ENCODE data around the gene CHRM2.

CHRM2 gene

DNA sequence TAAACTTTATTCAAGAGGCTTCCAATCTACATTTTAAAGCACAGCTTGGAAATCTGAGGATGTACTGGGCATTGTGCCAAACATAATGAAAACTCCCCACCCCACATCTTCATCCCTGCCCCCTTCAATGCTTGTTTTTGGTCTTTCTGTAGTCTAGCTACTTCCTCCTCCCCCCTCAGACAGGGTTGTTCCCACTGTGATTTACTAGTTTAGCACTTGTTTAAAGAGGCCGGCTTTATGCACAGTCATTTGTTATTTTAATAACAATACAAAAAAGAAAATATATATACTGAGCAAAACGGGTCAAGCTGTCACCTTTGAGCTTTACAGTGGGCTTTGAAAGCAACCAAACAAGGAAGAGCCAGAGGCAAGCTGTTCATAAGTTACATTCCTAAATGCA, 132.6 kb downstream of the CHRM2 start:
- DNase-seq (ENCODE audit: extremely low read depth, insufficient read length), result no peak
- Histone ChIP-seq H3K4me3 (replicated peaks; ENCODE audit: low read depth, low read length) (no peak overlapping the region), H3K36me3 (ENCODE audit: control insufficient read depth, insufficient read depth, low read length) (no peaks in the 10 kb centered on the region), H3K27me3 (replicated peaks; ENCODE audit: control insufficient read depth, insufficient read depth, low read length) (no peaks in the 10 kb centered on the region)
- TF ChIP-seq, protein P1, sequence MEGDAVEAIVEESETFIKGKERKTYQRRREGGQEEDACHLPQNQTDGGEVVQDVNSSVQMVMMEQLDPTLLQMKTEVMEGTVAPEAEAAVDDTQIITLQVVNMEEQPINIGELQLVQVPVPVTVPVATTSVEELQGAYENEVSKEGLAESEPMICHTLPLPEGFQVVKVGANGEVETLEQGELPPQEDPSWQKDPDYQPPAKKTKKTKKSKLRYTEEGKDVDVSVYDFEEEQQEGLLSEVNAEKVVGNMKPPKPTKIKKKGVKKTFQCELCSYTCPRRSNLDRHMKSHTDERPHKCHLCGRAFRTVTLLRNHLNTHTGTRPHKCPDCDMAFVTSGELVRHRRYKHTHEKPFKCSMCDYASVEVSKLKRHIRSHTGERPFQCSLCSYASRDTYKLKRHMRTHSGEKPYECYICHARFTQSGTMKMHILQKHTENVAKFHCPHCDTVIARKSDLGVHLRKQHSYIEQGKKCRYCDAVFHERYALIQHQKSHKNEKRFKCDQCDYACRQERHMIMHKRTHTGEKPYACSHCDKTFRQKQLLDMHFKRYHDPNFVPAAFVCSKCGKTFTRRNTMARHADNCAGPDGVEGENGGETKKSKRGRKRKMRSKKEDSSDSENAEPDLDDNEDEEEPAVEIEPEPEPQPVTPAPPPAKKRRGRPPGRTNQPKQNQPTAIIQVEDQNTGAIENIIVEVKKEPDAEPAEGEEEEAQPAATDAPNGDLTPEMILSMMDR (IDR thresholded peaks at IDR 0.05; ENCODE audit: insufficient read depth, low read length, poor library complexity, severe bottlenecking), result no peak

GRCh38 chr7:137001478-137001877, 133.0 kb downstream of the CHRM2 start:
- Histone ChIP-seq H3K27me3 (replicated peaks; ENCODE audit: control insufficient read depth, insufficient read depth, low read length) (no peaks in the 10 kb centered on the region), H3K36me3 (ENCODE audit: control insufficient read depth, insufficient read depth, low read length) (no peaks in the 10 kb centered on the region), H3K4me3 (replicated peaks; ENCODE audit: low read depth, low read length) (no peak overlapping the region)
- no peak for DNase-seq (ENCODE audit: extremely low read depth, insufficient read length)
- TF ChIP-seq, protein P1 (IDR thresholded peaks at IDR 0.05; ENCODE audit: insufficient read depth, low read length, poor library complexity, severe bottlenecking), result no peak

DNA sequence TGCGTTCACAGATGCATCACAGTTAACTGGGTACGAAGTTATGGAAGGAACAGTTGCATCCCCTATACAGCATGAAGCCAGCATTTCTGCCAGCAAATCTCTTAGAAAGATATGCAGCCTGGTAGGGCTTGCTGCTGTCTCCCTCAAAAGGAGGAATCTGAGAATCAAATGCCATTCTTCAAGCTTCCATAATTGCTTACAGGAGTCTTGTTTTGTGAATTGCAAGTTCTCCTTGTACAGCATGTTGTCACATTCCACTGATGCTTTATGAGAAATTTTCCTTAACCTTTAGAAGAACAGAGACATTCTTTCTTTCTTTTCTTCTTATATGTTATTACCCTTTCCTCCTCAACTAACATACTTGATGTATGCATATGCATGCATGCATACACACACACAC, 134.6 kb downstream of the CHRM2 start:
- TF ChIP-seq, protein P1 (IDR thresholded peaks at IDR 0.05; ENCODE audit: insufficient read depth, low read length, poor library complexity, severe bottlenecking), result no peak
- no peak for DNase-seq (ENCODE audit: extremely low read depth, insufficient read length)

DNA sequence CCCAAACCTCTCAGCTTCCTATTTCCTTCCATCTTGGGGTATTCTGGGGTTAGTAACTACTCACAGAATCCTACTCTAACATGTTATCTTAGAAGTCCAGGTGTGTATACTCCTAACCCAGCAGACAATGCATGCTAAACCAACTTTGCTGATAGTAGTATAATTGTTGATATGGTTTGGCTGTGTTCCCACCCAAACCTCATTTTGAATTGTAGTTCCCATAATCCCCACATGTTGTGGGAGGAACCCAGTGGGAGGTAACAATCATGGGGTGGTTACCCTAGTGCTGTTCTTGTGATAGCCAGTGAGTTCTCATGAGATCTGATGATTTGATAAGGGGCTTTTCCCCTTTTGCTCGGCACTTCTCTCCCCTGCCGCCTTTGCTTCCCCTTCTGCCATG, 135.1 kb downstream of the CHRM2 start:
- Histone ChIP-seq H3K4me3 (replicated peaks; ENCODE audit: low read depth, low read length) (no peak overlapping the region), H3K36me3 (ENCODE audit: control insufficient read depth, insufficient read depth, low read length) (no peaks in the 10 kb centered on the region), H3K27me3 (replicated peaks; ENCODE audit: control insufficient read depth, insufficient read depth, low read length) (no peaks in the 10 kb centered on the region)
- TF ChIP-seq, protein P1 (IDR thresholded peaks at IDR 0.05; ENCODE audit: insufficient read depth, low read length, poor library complexity, severe bottlenecking), result no peak
- DNase-seq (ENCODE audit: extremely low read depth, insufficient read length), result no peak

More for the DNA sequence above, 134.6 kb downstream of the CHRM2 start:
- Histone ChIP-seq H3K4me3 (replicated peaks; ENCODE audit: low read depth, low read length) (no peak overlapping the region), H3K36me3 (ENCODE audit: control insufficient read depth, insufficient read depth, low read length) (no peaks in the 10 kb centered on the region), H3K27me3 (replicated peaks; ENCODE audit: control insufficient read depth, insufficient read depth, low read length) (no peaks in the 10 kb centered on the region)

DNA sequence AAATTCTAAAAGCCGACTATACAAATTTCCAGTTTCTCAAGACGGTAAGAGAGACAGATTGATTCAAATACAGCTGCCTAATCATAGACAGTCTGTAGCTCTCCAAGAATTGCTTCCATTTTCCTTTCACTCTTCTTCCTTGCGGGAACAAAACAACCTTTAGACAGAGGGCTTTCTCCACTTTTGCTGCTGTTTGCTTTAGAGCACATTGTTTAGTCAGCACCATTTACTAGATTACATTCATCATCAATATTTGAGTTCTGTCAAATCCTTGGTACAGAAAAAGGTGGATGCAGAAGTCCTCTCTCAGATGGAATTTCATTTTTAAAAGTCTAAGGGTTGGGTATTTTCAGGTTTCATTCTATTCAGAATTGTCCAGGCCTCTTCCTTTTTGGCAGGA, 137.4 kb downstream of the CHRM2 start:
- no peak for DNase-seq (ENCODE audit: extremely low read depth, insufficient read length)
- H3K4me3 ChIP-seq (replicated peaks; ENCODE audit: low read depth, low read length), result no peak overlapping the region
- no peaks in the 10 kb centered on the region for H3K27me3 ChIP-seq (replicated peaks; ENCODE audit: control insufficient read depth, insufficient read depth, low read length)
- TF ChIP-seq, protein P1 (IDR thresholded peaks at IDR 0.05; ENCODE audit: insufficient read depth, low read length, poor library complexity, severe bottlenecking), result no peak
- H3K36me3 ChIP-seq (ENCODE audit: control insufficient read depth, insufficient read depth, low read length), result no peaks in the 10 kb centered on the region

GRCh38 chr7:137006293-137006692, 137.8 kb downstream of the CHRM2 start:
- TF ChIP-seq, protein P1 (IDR thresholded peaks at IDR 0.05; ENCODE audit: insufficient read depth, low read length, poor library complexity, severe bottlenecking), result no peak
- Histone ChIP-seq H3K36me3 (ENCODE audit: control insufficient read depth, insufficient read depth, low read length) (no peaks in the 10 kb centered on the region), H3K4me3 (replicated peaks; ENCODE audit: low read depth, low read length) (no peak overlapping the region), H3K27me3 (replicated peaks; ENCODE audit: control insufficient read depth, insufficient read depth, low read length) (no peaks in the 10 kb centered on the region)
- DNase-seq (ENCODE audit: extremely low read depth, insufficient read length), result no peak

Measured in GM06990 (cell line).